ENCODE measurements around the gene EPHB1.
"Not testable (repeated sequence)": the region's sequence is repeated elsewhere in the genome, so short reads cannot be mapped to it uniquely, and the experiment has no call there.

EPHB1 gene

GRCh38 chr3:134776518-134776917 is 18.5 kb upstream of the EPHB1 start:
- no peak for DNase-seq (ENCODE audit: low read depth in 2 of 2)

DNA sequence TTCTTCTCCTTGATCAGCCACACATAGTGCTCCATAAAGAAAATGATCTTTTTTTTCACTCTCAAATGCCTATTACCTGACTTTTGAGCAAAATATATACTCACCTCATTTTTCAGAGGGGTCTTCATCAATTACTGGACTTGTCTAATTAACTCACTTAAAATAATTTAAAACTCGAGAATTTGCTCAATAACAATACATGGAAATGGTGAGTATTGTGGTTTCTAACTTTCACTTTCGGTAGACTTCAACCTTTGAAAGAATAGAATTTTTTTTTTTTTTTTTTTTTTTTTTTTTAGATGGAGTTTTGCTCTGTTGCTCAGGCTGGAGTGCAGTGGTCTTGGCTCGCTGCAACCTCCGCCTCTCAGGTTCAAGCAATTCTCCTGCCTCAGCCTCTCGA is 17.7 kb upstream of the EPHB1 start:
- no peak for DNase-seq (ENCODE audit: low read depth in 2 of 2)

- DNase-seq (ENCODE audit: low read depth in 2 of 2), result not testable (repeated sequence)
Measured at GRCh38 chr3:134788283-134788682, 6.8 kb upstream of the EPHB1 start.

DNA sequence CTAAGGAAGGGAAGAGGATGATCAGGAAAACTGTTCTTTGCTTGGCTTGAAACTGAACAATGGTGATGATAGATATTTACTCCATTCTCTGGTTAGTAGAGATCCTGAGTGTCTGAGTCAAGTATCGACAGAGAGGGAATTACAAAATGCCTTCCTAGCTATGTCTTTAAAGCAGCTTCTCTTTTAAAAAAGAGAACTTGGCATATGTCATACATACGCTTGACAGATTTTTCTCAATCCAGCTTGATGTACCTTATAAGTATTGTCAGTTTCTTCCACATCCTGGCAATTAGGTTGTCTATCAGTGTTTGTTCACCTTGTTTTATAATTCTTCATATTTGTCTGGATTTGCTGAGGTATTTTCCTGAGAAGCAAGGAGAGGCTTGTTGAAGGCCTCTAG is 5.0 kb upstream of the EPHB1 start:
- DNase-seq (ENCODE audit: low read depth in 2 of 2), result no peak

DNA sequence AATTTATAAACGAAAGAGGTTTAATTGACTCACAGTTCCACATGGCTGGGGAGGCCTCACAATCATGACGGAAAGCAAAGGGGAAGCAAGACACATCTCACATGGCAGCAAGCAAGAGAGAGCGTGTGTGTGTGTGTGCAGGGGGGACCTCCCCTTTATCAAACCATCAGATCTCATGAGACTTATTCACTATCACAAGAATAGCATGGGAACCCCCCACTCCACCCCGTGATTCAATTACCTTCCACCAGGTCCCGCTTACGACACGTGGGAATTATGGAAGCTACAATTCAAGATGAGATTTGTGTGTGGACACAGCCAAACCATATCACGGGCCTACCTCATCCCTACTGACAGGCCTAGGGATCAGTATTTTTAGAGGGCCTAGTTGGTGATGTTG is 3.1 kb upstream of the EPHB1 start:
- DNase-seq (ENCODE audit: low read depth in 2 of 2), result no peak

- DNase-seq (ENCODE audit: low read depth in 2 of 2), result no peak
Measured at GRCh38 chr3:134792700-134793099, 2.4 kb upstream of the EPHB1 start.

DNA sequence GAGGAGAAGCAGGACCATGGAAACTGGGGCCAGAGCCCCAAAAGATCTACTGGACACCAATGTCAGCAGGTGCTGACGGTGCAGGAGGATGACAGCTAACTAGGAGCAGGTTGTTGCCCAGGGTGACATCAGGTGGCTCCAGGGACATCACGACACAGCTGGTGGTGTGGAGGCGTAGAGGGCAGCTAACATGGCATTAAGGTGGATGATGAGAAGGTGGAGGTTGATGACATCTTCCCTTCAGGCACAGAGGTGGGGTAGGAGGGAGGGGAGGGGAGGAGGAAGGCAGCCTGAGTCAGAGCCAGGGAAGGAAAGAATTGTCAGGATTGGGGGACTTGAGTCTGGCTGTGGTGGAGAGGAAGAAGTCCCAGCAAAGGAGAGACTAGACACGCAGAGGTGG is 1.5 kb upstream of the EPHB1 start:
- DNase-seq (ENCODE audit: low read depth in 2 of 2), result no peak

GRCh38 chr3:134794323-134794722 is 737 bp upstream of the EPHB1 start:
- DNase-seq (ENCODE audit: low read depth in 2 of 2), result no peak

DNA sequence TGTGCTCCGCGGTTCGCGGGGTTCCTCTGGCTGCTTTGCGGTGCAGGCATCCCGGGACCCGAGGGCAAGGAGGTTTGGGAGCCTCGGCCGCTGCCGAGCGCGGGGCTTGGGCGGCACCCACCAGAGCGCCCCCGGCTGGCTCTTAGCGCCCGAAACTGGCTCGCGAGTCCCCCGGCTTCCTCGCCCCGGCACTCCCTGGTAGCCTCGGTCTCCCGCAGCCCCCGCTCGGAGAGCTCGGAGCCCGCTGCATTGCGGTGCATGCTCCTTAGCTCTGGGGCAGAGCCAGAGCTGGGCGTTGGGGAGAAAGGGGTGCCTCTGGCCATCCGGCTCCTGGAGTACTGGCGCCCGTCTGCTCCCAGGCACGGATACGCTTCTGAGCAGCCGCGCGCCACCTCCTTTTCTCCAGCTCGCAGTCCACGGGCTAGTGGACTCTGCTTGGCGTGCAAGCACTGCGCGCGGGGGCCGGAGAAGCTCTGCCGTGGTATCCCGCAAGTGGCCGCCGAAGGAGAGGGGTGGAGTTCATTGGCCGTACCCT is 753 bp downstream of the EPHB1 start:
- DNase-seq (ENCODE audit: low read depth in 2 of 2), result no peak

GRCh38 chr3:134796281-134797056 is 1.4 kb downstream of the EPHB1 start:
- no peak for DNase-seq (ENCODE audit: low read depth in 2 of 2)

DNA sequence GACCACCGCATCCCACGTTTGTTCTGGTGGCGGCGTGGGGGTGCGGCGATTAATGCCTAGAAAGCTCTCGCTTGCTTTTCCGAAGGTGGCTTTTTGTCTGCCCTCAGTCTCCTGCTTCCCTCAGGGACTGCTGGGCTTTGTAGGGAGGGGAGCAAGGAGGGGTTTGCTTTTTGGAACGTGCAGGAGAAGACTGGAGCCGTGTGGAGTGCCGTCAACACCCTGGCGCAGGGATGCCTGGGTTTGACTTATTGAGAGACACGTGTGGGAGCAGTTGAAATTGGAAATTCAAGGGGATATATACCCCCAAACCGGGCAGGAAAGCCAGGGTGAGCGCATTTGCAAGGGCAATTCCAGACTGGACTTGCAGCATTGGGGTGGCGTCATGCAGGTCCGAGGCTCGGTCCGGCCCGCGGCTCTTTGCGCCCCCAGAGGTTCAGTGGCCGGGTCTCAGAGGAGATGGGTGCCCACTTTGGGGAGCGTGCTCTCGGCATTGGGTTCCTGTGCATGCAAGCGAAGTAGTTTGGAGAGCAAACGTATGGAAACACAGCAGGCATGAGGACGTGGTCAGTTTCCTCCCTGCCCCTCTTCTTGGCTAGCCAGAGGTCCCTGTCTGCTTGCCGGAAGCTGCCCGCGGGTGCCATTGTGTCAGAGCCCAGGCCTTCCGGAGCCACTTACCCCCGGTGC is 2.1 kb downstream of the EPHB1 start:
- no peak for DNase-seq (ENCODE audit: low read depth in 2 of 2)

DNA sequence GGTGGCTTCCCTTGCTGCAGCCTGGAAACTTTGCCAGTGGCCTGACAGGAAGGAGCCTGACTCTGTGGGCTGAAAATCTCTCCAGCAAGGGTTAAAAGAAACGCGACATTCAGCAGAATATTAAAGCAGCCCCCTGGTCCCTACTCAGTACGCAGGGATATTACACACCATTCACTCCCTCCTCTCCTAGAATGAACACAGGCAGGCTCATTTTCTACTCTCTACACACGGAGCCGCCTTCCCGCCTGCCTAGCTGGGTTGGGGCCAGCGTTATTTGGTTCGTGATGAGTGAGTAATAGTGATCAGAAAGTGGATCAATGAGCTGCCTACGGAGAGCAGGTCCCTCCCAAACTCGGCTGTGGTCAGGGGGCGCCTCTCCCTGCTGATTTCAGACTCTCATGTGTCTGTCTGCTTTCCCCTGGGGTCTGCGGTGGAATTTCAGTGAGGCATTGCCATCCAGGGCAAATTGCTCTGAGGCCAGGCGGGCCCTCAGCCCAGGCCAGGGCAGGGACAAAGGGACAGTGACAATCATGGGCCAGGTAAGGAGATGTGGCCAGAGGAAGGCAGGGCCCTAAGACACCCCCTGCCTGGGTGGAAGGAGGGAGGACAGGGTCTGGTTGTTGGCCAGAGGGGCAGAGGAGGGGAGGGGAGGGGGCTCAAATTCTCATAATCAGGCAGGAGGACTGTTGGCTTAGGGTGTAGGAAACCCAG is 2.8 kb downstream of the EPHB1 start:
- DNase-seq (ENCODE audit: low read depth in 2 of 2), result no peak

DNA sequence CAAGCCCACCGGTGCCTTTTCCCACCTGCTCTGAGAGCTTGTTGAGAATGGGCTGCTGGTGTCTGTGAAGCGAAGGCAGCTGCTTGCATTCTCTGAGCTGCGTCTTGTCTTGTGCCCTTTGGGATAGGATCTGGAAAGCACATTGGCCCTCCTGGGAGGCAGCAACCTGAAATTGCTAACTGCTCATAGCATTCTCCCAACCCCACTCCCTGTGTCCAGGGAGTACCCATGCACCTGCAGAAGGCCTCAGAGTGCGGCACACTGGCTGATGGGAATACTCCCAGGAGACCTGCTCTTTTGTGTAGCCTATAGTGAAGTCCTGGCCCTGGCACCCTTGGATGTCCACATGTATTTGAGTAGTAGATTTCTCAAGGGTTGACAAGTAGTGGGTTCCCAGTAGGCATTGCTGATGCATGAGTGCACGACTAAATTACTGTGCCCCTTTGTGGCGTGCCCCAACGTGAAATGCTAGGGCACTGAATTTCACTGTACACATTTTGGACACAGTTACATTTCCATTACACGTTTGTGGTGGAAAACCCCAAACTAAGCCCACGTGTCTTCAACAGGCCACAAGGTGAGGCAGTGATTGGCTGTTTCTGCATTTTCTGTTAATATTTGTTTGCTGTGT is 3.7 kb downstream of the EPHB1 start:
- no peak for DNase-seq (ENCODE audit: low read depth in 2 of 2)

DNA sequence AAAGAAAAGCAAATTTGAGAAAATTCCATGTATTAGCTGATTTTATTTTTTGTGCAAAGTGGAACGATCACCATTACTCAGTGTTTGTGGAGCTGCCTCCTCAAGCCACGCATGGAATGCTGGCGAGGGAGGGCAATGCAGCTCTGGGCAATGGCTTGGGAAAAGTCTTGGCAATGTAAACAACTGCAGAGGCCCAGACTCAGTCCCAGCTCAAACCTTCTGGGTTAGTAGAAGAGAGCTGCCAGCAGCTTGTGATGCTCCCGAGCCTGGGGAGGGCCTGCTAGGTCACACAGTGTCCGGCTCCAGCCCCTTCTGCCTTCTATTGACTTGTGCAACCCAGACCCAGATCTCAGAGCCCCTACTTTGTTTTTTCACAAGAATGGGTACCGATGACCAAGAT is 4.3 kb downstream of the EPHB1 start:
- DNase-seq (ENCODE audit: low read depth in 2 of 2), result no peak

GRCh38 chr3:134801204-134801958 is 6.3 kb downstream of the EPHB1 start:
- no peak for DNase-seq (ENCODE audit: low read depth in 2 of 2)

GRCh38 chr3:134802428-134803050 is 7.5 kb downstream of the EPHB1 start:
- DNase-seq (ENCODE audit: low read depth in 2 of 2), result no peak

DNA sequence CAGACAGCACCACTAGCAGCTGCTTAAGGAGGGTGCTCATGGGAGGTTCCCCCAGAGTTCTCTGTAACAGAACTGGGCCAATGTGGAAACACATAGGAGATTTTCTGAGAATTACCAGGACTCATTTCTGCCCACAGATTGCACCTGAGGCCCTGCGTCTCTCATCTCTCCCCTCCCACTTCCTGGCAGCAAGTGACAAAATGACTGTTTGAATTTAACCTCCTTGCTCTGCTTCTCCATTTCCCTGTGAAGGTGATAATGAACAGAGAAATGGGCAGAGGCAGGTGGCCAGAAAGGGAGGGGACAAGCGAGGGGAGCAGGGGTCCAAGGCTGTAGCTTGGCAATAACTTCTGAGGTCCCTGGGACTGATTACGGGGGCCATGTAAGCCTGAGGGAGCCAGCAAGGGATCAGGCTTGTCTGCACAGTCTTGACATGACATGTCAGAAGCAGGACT is 8.0 kb downstream of the EPHB1 start:
- no peak for DNase-seq (ENCODE audit: low read depth in 2 of 2)

- DNase-seq (ENCODE audit: low read depth in 2 of 2), result no peak
Measured at GRCh38 chr3:134803652-134804051, 8.6 kb downstream of the EPHB1 start.

- DNase-seq (ENCODE audit: low read depth in 2 of 2), result no peak
Measured at GRCh38 chr3:134804508-134805480, 9.7 kb downstream of the EPHB1 start.

DNA sequence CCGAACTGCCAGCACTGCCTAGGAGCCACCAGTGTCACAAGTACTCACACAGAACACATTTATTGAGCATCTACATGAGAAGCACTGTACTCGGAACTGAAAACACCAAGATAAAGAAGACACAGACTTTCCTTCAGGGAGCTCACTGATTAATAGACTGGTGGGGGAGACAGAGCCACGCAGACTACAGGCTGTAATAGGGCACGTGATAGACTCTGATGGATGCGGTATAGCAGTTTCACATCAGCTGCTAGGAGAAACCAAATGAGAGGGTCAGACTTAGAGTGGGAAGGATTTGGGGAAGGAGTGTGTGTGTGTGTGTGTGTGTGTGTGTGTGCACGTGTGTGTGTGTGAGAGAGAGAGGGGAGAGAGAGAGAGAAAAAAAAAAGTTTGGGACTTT is 12.1 kb downstream of the EPHB1 start:
- no peak for DNase-seq (ENCODE audit: low read depth in 2 of 2)

Measured in stimulated activated CD4-positive, alpha-beta T cell treated with anti-CD3 and anti-CD28 coated beads, Interleukin-1b, Interleukin-23, amount 100 ng/mL, for 4 hours (primary cell).